HCT116 (cell line): ENCODE results near the gene AMOT. TPM values are rescaled to one million over a fixed set of nuclear protein-coding genes. Genes with fewer than 3 reads are reported as not detected.

ENCODE experiments used
- ATAC-seq: fragments of 200-7000 bp; cut with Tn5 transposase; 2 replicates; pipeline ENCODE4 v1.9.1; 2020; ENCODE audit warnings: mild to moderate bottlenecking, moderate library complexity
- BruUV-seq: library from RNA; stranded (reverse); fragments of 400-500 nt; replicated peaks from 2 replicates; lab custom pipeline; 2021; lab: Mats Ljungman, UMichigan
- CTCF ChIA-PET: fragments of 300-600 bp; sonication (Branson Sonifier 250); formaldehyde crosslinking; loops from one replicate; lab custom pipeline; 2021; ENCODE audit warnings: antibody characterized with exemption; lab: Charles Lee
- POLR2A ChIA-PET: fragments of 300-600, 350-600 bp; sonication (Branson Sonifier 250); formaldehyde crosslinking; loops from one replicate; lab custom pipeline; 2021; ENCODE audit warnings: antibody characterized with exemption; lab: Charles Lee
- RAD21 ChIA-PET, 2 experiments: fragments of 300-600 bp; sonication (Branson Sonifier 250); formaldehyde crosslinking; loops; one replicate each; lab custom pipeline; 2023; ENCODE audit warnings: low total read pairs in 2 of 2; ENCODE audit not compliant: uncharacterized antibody in 2 of 2, unreplicated experiment in 2 of 2, low non-redundant PET in 1 of 2; lab: Charles Lee
- DNase-seq: peaks from one replicate; pipeline ENCODE4 v3.0.0-alpha.2; 2010; ENCODE audit warnings: low read depth, low spot score
- H2AFZ ChIP-seq: fragments of 200-600 bp; shearing (Covaris generic), sonication (generic); 2 replicates; pipeline ENCODE4 v1.6.1; 2017; ENCODE audit warnings: low read depth, mixed run types, mixed read lengths, antibody characterized with exemption, low read length; ENCODE audit not compliant: poor library complexity, severe bottlenecking
- H3K27ac ChIP-seq: 2 replicates; pipeline ENCODE4 v1.5.1; 2012; ENCODE audit warnings: low read depth, low read length
- H3K27me3 ChIP-seq: fragments of 200-600 bp; sonication (generic); 2 replicates; pipeline ENCODE4 v1.6.1; 2016; ENCODE audit warnings: mixed run types, low read length, mixed read lengths; ENCODE audit not compliant: insufficient read depth
- H3K36me3 ChIP-seq, 2 experiments: fragments of 200-500 bp in 1 of 2; fragments of 200-600 bp in 1 of 2; sonication (Bioruptor generic) in 1 of 2; sonication (generic) in 1 of 2; 2 replicates each; pipeline versions ENCODE4 v1.5.1 to v1.6.1; 2014 to 2016; ENCODE audit warnings: low read length in 2 of 2, inconsistent platforms in 1 of 2, mixed read lengths in 1 of 2, mixed run types in 1 of 2; ENCODE audit not compliant: insufficient read depth in 2 of 2, control insufficient read depth in 1 of 2
- H3K4me1 ChIP-seq, 2 experiments: fragments of 200-600 bp in 1 of 2; sonication (generic) in 1 of 2; 2 replicates each; pipeline versions ENCODE4 v1.5.1 to v1.6.1; 2012 to 2017; ENCODE audit warnings: low read length in 2 of 2, inconsistent platforms in 1 of 2, mild to moderate bottlenecking in 1 of 2, mixed read lengths in 1 of 2, mixed run types in 1 of 2, moderate library complexity in 1 of 2; ENCODE audit not compliant: insufficient read depth in 2 of 2, control insufficient read depth in 1 of 2
- H3K4me2 ChIP-seq: fragments of 200-600 bp; sonication (generic); 2 replicates; pipeline ENCODE4 v1.6.1; 2017; ENCODE audit warnings: mixed run types, low read length, mixed read lengths
- H3K4me3 ChIP-seq, 2 experiments: fragments of 200-600 bp in 1 of 2; sonication (generic) in 1 of 2; replicated peaks in 1 of 2; 2 replicates each; pipeline ENCODE4 v1.5.1; 2011 to 2016; ENCODE audit warnings: low read length in 2 of 2, control low read depth in 1 of 2, low read depth in 1 of 2, mild to moderate bottlenecking in 1 of 2, mixed read lengths in 1 of 2, mixed run types in 1 of 2
- H3K79me2 ChIP-seq: fragments of 200-600 bp; sonication (generic); 2 replicates; pipeline ENCODE4 v1.6.1; 2017; ENCODE audit warnings: mild to moderate bottlenecking, mixed run types, low read length, moderate library complexity, mixed read lengths; ENCODE audit not compliant: insufficient read depth
- H3K9ac ChIP-seq: fragments of 200-600 bp; sonication (generic); 2 replicates; pipeline ENCODE4 v1.6.1; 2016; ENCODE audit warnings: low read length, mixed read lengths
- H3K9me2 ChIP-seq: fragments of 200-600 bp; sonication (generic), shearing (Covaris generic); 2 replicates; pipeline ENCODE4 v1.6.1; 2017; ENCODE audit warnings: mixed run types, mild to moderate bottlenecking, moderate library complexity; ENCODE audit not compliant: insufficient read depth
- H3K9me3 ChIP-seq, 2 experiments: fragments of 200-500 bp in 1 of 2; fragments of 200-600 bp in 1 of 2; sonication (Bioruptor generic) in 1 of 2; sonication (generic) in 1 of 2; 2 replicates each; pipeline ENCODE4 v1.6.1; 2014 to 2017; ENCODE audit warnings: low read length in 2 of 2, mixed read lengths in 2 of 2, inconsistent platforms in 1 of 2, low read depth in 1 of 2, mild to moderate bottlenecking in 1 of 2, mixed run types in 1 of 2, moderate library complexity in 1 of 2; ENCODE audit not compliant: control insufficient read depth in 1 of 2, insufficient read depth in 1 of 2
- H4K20me1 ChIP-seq: fragments of 200-600 bp; sonication (generic), shearing (Covaris generic); 2 replicates; pipeline ENCODE4 v1.6.1; 2017; ENCODE audit warnings: mixed run types, mild to moderate bottlenecking, moderate library complexity; ENCODE audit not compliant: insufficient read depth
- CEBPB ChIP-seq: IDR thresholded peaks from 2 replicates; pipeline ENCODE4 v1.6.1; 2012; ENCODE audit warnings: low read depth
- ELF1 ChIP-seq: IDR thresholded peaks from 2 replicates; pipeline ENCODE4 v1.6.1; 2012; ENCODE audit warnings: low read depth, borderline replicate concordance
- EZH2phosphoT487 ChIP-seq: fragments of 200-600 bp; IDR thresholded peaks from 2 replicates; pipeline ENCODE4 v1.6.1; 2018; ENCODE audit warnings: antibody characterized with exemption, borderline replicate concordance
- JUND ChIP-seq: IDR thresholded peaks from 2 replicates; pipeline ENCODE4 v1.6.1; 2012
- MAX ChIP-seq: IDR thresholded peaks from 2 replicates; pipeline ENCODE4 v1.6.1; 2012
- POLR2A ChIP-seq: IDR thresholded peaks from 2 replicates; pipeline ENCODE4 v1.7.0; 2011; ENCODE audit warnings: borderline replicate concordance; ENCODE audit not compliant: insufficient read depth, insufficient read length; ENCODE audit errors: extremely low read depth
- POLR2AphosphoS5 ChIP-seq: IDR thresholded peaks from 2 replicates; pipeline ENCODE4 v1.6.1; 2011; ENCODE audit warnings: mild to moderate bottlenecking, low read depth, low read length, moderate library complexity
- RAD21 ChIP-seq: IDR thresholded peaks from 2 replicates; pipeline ENCODE4 v1.6.1; 2012; ENCODE audit warnings: low read depth, mild to moderate bottlenecking
- SP1 ChIP-seq: IDR thresholded peaks from 2 replicates; pipeline ENCODE4 v1.6.1; 2012; ENCODE audit warnings: low read depth
- SRF ChIP-seq: IDR thresholded peaks from 2 replicates; pipeline ENCODE4 v1.6.1; 2012; ENCODE audit warnings: low read depth
- TCF7L2 ChIP-seq: IDR thresholded peaks from 2 replicates; pipeline ENCODE4 v1.7.0; 2011; ENCODE audit warnings: borderline replicate concordance, inconsistent platforms; ENCODE audit not compliant: insufficient read depth, insufficient read length; ENCODE audit errors: extremely low read depth
- ZFX ChIP-seq: fragments of 450-650 bp; IDR thresholded peaks from 2 replicates; pipeline ENCODE4 v1.6.1; 2017
- intact Hi-C: fragments of 100-400 bp; cut with micrococcal nuclease; formaldehyde crosslinking; loops from 2 replicates; pipeline ENCODE4 v1.10.0; 2022
- total RNA-seq: library from RNA; stranded (reverse); gene quantifications from one replicate; pipeline ENCODE4 v1.2.1, GENCODE V29; 2021; ENCODE audit not compliant: unreplicated experiment
- TF ChIP-seq, protein P1 (sequence below), 3 experiments: fragments of 200-600 bp in 1 of 3; sonication (generic) in 1 of 3; IDR thresholded peaks in 2 of 3; conservative IDR thresholded peaks in 1 of 3; 2 replicates each; pipeline ENCODE4 v1.5.1; 2012 to 2017; ENCODE audit warnings: low read depth in 2 of 3, low read length in 2 of 3, antibody characterized with exemption in 1 of 3, borderline replicate concordance in 1 of 3, control low read depth in 1 of 3, mild to moderate bottlenecking in 1 of 3, mixed read lengths in 1 of 3, mixed run types in 1 of 3, moderate library complexity in 1 of 3; ENCODE audit not compliant: insufficient read depth in 1 of 3
- TF ChIP-seq, protein P2 (sequence below): IDR thresholded peaks from 2 replicates; pipeline ENCODE4 v1.6.1; 2011; ENCODE audit warnings: mild to moderate bottlenecking, low read length, moderate library complexity; ENCODE audit not compliant: insufficient replicate concordance; ENCODE audit errors: extremely low read depth
- TF ChIP-seq, protein P3 (sequence below): IDR thresholded peaks from 2 replicates; pipeline ENCODE4 v1.6.1; 2012; ENCODE audit warnings: low read depth

The AMOT gene
- total RNA-seq, 1 experiment from 2014 or later, result 7.7 TPM

- TF ChIP-seq JUND (no peak), POLR2AphosphoS5 (no peak), RAD21 (no peak), SRF (no peak), CEBPB (no peak), TCF7L2 (no peak)
- TF ChIP-seq, protein P1, sequence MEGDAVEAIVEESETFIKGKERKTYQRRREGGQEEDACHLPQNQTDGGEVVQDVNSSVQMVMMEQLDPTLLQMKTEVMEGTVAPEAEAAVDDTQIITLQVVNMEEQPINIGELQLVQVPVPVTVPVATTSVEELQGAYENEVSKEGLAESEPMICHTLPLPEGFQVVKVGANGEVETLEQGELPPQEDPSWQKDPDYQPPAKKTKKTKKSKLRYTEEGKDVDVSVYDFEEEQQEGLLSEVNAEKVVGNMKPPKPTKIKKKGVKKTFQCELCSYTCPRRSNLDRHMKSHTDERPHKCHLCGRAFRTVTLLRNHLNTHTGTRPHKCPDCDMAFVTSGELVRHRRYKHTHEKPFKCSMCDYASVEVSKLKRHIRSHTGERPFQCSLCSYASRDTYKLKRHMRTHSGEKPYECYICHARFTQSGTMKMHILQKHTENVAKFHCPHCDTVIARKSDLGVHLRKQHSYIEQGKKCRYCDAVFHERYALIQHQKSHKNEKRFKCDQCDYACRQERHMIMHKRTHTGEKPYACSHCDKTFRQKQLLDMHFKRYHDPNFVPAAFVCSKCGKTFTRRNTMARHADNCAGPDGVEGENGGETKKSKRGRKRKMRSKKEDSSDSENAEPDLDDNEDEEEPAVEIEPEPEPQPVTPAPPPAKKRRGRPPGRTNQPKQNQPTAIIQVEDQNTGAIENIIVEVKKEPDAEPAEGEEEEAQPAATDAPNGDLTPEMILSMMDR (IDR thresholded peaks at IDR 0.05 in 2 of 3, conservative IDR thresholded peaks at IDR 0.05 in 1 of 3; ENCODE audit: borderline replicate concordance in 1 of 3, insufficient read depth in 1 of 3, low read depth in 2 of 3, low read length in 2 of 3), result no peak
- TF ChIP-seq, protein P2, sequence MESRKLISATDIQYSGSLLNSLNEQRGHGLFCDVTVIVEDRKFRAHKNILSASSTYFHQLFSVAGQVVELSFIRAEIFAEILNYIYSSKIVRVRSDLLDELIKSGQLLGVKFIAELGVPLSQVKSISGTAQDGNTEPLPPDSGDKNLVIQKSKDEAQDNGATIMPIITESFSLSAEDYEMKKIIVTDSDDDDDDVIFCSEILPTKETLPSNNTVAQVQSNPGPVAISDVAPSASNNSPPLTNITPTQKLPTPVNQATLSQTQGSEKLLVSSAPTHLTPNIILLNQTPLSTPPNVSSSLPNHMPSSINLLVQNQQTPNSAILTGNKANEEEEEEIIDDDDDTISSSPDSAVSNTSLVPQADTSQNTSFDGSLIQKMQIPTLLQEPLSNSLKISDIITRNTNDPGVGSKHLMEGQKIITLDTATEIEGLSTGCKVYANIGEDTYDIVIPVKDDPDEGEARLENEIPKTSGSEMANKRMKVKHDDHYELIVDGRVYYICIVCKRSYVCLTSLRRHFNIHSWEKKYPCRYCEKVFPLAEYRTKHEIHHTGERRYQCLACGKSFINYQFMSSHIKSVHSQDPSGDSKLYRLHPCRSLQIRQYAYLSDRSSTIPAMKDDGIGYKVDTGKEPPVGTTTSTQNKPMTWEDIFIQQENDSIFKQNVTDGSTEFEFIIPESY, result no peak
- TF ChIP-seq, all 23 proteins: peak for 0
Measured at GRCh38 chrX:112837531-112837930, 3.1 kb downstream of the AMOT start (continued).

GRCh38 chrX:112835019-112835418 lies 5.6 kb downstream of the AMOT start:
- RAD21 ChIA-PET, result no interaction called here
- H3K27ac ChIP-seq, result no peak overlapping the region
- no peaks in the 10 kb centered on the region for H3K9me2 ChIP-seq
- H4K20me1 ChIP-seq, result no peaks in the 10 kb centered on the region
- H3K4me3 ChIP-seq, result no peak overlapping the region
- H3K9me3 ChIP-seq, result no peaks in the 10 kb centered on the region
- CTCF ChIA-PET, result no interaction called here
- TF ChIP-seq ZFX (no peak), SRF (no peak), JUND (no peak), MAX (no peak), SP1 (no peak), POLR2A (no peak), ELF1 (no peak), EZH2phosphoT487 (no peak), RAD21 (no peak)
- TF ChIP-seq, protein P2, result no peak
- TF ChIP-seq, protein P3, sequence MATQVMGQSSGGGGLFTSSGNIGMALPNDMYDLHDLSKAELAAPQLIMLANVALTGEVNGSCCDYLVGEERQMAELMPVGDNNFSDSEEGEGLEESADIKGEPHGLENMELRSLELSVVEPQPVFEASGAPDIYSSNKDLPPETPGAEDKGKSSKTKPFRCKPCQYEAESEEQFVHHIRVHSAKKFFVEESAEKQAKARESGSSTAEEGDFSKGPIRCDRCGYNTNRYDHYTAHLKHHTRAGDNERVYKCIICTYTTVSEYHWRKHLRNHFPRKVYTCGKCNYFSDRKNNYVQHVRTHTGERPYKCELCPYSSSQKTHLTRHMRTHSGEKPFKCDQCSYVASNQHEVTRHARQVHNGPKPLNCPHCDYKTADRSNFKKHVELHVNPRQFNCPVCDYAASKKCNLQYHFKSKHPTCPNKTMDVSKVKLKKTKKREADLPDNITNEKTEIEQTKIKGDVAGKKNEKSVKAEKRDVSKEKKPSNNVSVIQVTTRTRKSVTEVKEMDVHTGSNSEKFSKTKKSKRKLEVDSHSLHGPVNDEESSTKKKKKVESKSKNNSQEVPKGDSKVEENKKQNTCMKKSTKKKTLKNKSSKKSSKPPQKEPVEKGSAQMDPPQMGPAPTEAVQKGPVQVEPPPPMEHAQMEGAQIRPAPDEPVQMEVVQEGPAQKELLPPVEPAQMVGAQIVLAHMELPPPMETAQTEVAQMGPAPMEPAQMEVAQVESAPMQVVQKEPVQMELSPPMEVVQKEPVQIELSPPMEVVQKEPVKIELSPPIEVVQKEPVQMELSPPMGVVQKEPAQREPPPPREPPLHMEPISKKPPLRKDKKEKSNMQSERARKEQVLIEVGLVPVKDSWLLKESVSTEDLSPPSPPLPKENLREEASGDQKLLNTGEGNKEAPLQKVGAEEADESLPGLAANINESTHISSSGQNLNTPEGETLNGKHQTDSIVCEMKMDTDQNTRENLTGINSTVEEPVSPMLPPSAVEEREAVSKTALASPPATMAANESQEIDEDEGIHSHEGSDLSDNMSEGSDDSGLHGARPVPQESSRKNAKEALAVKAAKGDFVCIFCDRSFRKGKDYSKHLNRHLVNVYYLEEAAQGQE, result no peak
- no peak overlapping the region for H3K4me2 ChIP-seq
- H3K9ac ChIP-seq, result no peak overlapping the region
- ATAC-seq (no peak), DNase-seq (no peak)
- POLR2A ChIA-PET, result no interaction called here
- no peaks in the 10 kb centered on the region for H3K27me3 ChIP-seq
- peaks cover 4 to 6% of the 10 kb centered on the region in 2 experiments; a peak in 3 of 4 replicates for H3K4me1 ChIP-seq
- no peaks in the 10 kb centered on the region for H3K79me2 ChIP-seq
- no peak overlapping the region for H2AFZ ChIP-seq
- intact Hi-C loops, result no loop called here
- no peaks in the 10 kb centered on the region for H3K36me3 ChIP-seq
- no TSS peak for BruUV-seq
